Lower lobe of right lung (tissue), 2 donors: Measurements from ENCODE around the gene FABP2. TPM values are rescaled to one million over a fixed set of nuclear protein-coding genes. Genes with fewer than 3 reads are reported as not detected.
"Not testable (repeated sequence)": the region's sequence is repeated elsewhere in the genome, so short reads cannot be mapped to it uniquely, and the experiment has no call there.

Experiments
- ATAC-seq, 2 donors: fragments of 200-7000 bp; cut with Tn5 transposase; one replicate each; pipeline ENCODE4 v1.9.1; 2020 to 2022; ENCODE audit warnings: mild to moderate bottlenecking in 2 of 2, moderate library complexity in 2 of 2
- DNase-seq: peaks from one replicate; pipeline ENCODE4 v3.0.0-alpha.2; 2020
- H3K27ac ChIP-seq: fragments of 200-600 bp; one replicate; pipeline ENCODE4 v1.8.0; 2022
- H3K27me3 ChIP-seq: fragments of 200-600 bp; one replicate; pipeline ENCODE4 v1.8.0; 2022; ENCODE audit warnings: low read depth
- H3K36me3 ChIP-seq: fragments of 200-600 bp; one replicate; pipeline ENCODE4 v1.8.0; 2022; ENCODE audit warnings: mild to moderate bottlenecking
- H3K4me1 ChIP-seq: fragments of 200-600 bp; one replicate; pipeline ENCODE4 v1.8.0; 2022
- H3K4me3 ChIP-seq: fragments of 200-600 bp; one replicate; pipeline ENCODE4 v1.8.0; 2022; ENCODE audit warnings: mild to moderate bottlenecking
- H3K9me3 ChIP-seq: fragments of 200-600 bp; one replicate; pipeline ENCODE4 v1.8.0; 2022
- intact Hi-C: fragments of 100-400 bp; cut with DNase I; formaldehyde crosslinking; loops from one replicate; pipeline ENCODE4 v1.11.0; 2022
- total RNA-seq: library from RNA; stranded (reverse); fragmentation: NEBNext Ultra II Directional; extraction: Animal tissue kit (Norgen Biotek cat#: 25700); gene quantifications from one replicate; pipeline ENCODE4 v1.2.1, GENCODE V29; 2021
- TF ChIP-seq, protein P1 (sequence below): fragments of 200-600 bp; IDR thresholded peaks from one replicate; pipeline ENCODE4 v1.8.0; 2022; ENCODE audit warnings: antibody characterized with exemption, mild to moderate bottlenecking
- donor health status: DM: no; HTN: yes; CAD: no; lungs with severe emphysema.

Gene FABP2
- total RNA-seq, 1 donor from 2014 or later: not detected

DNA sequence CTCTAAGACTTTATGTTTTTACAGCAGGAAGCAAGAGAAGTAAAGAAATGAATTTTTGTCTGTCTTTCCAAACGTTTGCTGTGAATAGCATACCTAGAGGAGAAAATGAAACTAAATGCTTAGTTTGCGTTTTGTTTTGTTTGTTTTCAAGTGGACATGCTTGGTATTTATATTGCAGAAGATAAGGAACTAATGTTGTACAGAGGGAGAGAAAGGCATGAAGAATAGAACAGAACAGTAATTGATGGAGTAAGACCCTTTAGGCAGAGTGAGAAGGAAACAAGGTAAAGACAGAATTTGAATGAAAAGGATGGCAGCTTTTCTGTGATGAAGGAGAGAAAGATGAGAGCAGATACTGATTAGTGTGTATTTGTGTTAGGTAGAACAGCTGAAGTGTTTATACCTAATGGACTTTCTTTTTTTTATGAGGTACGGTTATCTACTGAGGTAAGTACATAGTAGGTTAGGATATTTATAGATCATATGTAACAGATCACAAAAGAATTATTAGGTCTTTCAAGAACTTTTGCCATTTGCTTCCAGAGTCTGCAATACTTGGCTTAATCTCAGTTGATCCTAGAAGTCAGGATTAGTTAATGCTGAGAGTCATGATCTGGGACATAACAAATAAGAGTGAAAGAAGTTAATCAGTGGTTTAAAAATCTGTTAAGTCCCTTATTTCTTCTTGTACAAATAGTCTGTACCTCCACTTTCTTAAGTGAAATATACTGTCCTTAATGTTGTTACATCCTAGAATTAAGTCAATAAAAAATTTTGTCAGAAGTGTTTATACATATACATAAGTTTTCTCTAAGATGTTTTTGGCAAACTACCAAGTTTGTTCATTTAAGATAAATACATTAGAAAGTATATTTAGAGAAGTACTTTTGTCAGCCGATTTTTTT lies 36.8 kb downstream of the FABP2 start:
- intact Hi-C loops: loop anchor here (5.0 kb wide), 2 partner anchors 243 to 308 kb away; no protein-coding TSS in a partner anchor
- DNase-seq (no peak), ATAC-seq (peak; percentile 49 to 60)
- Histone ChIP-seq H3K9me3 (no peaks in the 10 kb centered on the region), H3K27me3 (no peaks in the 10 kb centered on the region), H3K27ac (peak overlapping the region; percentile 3), H3K4me1 (peaks cover 23% of the 10 kb centered on the region), H3K4me3 (no peak overlapping the region), H3K36me3 (peaks cover 23% of the 10 kb centered on the region)
- TF ChIP-seq, protein P1, sequence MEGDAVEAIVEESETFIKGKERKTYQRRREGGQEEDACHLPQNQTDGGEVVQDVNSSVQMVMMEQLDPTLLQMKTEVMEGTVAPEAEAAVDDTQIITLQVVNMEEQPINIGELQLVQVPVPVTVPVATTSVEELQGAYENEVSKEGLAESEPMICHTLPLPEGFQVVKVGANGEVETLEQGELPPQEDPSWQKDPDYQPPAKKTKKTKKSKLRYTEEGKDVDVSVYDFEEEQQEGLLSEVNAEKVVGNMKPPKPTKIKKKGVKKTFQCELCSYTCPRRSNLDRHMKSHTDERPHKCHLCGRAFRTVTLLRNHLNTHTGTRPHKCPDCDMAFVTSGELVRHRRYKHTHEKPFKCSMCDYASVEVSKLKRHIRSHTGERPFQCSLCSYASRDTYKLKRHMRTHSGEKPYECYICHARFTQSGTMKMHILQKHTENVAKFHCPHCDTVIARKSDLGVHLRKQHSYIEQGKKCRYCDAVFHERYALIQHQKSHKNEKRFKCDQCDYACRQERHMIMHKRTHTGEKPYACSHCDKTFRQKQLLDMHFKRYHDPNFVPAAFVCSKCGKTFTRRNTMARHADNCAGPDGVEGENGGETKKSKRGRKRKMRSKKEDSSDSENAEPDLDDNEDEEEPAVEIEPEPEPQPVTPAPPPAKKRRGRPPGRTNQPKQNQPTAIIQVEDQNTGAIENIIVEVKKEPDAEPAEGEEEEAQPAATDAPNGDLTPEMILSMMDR: no peak

DNA sequence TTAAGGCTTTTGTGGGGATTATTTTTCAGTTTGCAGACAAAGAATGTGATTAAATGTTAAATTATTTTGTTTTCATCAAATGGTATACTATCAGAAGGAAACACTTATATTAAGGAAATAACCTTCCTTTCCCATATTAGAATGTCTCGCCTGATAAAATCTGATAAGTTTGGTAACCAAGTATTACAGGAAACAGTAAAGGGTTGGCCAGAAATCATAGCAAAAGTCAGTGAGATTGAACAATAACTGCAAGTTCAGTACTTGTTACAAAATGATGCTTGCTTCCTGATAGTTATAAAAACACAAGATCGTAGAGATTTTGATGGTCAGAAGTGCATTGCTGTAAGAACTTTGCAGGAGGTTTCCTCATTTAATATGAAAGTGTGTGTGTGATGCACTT lies 40.5 kb downstream of the FABP2 start:
- no peaks in the 10 kb centered on the region for H3K9me3 ChIP-seq
- H3K27me3 ChIP-seq: no peaks in the 10 kb centered on the region
- DNase-seq: no peak
- H3K4me1 ChIP-seq: peaks cover 23% of the 10 kb centered on the region
- TF ChIP-seq, protein P1: no peak
- intact Hi-C loops: no loop called here
- no peak overlapping the region for H3K27ac ChIP-seq
- H3K4me3 ChIP-seq: no peak overlapping the region
- no peak for ATAC-seq
- peaks cover 11% of the 10 kb centered on the region for H3K36me3 ChIP-seq

DNA sequence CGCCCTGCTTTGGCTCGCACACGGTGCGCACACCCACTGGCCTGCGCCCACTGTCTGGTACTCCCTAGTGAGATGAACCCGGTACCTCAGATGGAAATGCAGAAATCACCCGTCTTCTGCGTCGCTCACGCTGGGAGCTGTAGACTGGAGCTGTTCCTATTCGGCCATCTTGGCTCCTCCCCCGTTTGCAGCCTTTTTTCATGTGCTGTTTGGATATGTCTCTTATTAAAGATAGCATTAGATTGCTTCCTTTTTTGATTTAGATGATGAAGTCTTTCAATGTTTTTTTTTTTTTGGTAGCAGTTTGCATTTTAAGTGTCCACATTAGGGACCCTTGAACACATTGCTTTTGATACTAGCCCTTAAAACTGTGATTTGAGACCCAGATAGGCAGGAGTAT lies 42.0 kb downstream of the FABP2 start:
- intact Hi-C loops, DNase-seq, H3K4me3 ChIP-seq, H3K27me3 ChIP-seq, ATAC-seq, H3K27ac ChIP-seq, H3K9me3 ChIP-seq, H3K4me1 ChIP-seq: not testable (repeated sequence)
- peaks cover 11% of the 10 kb centered on the region for H3K36me3 ChIP-seq

DNA sequence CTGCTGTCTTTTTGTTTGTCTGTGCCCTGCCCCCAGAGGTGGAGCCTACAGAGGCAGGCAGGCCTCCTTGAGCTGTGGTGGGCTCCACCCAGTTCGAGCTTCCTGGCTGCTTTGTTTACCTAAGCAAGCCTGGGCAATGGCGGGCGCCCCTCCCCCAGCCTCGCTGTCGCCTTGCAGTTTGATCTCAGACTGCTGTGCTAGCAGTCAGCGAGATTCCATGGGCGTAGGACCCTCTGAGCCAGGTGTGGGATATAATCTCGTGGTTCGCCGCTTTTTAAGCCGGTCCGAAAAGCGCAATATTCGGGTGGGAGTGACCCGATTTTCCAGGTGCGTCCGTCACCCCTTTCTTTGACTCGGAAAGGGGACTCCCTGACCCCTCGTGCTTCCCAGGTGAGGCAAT lies 42.4 kb downstream of the FABP2 start:
- DNase-seq, H3K27me3 ChIP-seq, H3K4me3 ChIP-seq, H3K9me3 ChIP-seq, H3K27ac ChIP-seq, ATAC-seq, intact Hi-C loops, H3K4me1 ChIP-seq: not testable (repeated sequence)
- H3K36me3 ChIP-seq: peaks cover 11% of the 10 kb centered on the region

DNA sequence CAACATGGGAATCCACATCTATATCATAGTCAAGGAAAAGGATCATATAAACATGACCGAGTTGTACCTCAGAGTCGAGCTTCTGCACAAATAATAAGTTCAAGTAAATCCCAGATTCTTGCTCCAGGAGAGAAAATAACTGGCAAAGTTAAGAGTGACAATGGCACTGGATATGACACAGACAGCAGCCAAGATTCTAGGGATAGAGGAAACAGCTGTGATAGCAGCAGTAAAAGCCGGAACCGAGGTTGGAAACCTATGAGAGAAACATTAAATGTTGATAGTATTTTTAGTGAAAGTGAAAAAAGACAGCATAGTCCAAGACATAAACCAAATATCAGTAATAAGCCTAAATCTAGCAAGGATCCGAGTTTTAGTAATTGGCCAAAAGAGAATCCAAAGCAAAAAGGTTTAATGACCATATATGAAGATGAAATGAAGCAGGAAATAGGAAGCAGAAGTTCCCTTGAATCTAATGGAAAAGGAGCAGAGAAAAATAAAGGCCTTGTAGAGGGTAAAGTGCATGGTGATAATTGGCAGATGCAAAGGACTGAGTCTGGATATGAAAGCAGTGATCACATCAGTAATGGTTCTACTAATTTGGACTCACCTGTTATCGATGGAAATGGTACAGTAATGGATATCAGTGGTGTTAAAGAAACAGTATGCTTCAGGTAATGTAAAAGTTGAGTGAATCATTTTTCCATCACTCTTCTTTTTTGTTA lies 50.4 kb downstream of the FABP2 start:
- Histone ChIP-seq H3K9me3 (no peaks in the 10 kb centered on the region), H3K4me3 (no peak overlapping the region), H3K4me1 (no peaks in the 10 kb centered on the region), H3K36me3 (peaks cover 66% of the 10 kb centered on the region), H3K27me3 (no peaks in the 10 kb centered on the region), H3K27ac (no peak overlapping the region)
- TF ChIP-seq, protein P1: no peak
- intact Hi-C loops: no loop called here
- ATAC-seq (no peak), DNase-seq (no peak)

DNA sequence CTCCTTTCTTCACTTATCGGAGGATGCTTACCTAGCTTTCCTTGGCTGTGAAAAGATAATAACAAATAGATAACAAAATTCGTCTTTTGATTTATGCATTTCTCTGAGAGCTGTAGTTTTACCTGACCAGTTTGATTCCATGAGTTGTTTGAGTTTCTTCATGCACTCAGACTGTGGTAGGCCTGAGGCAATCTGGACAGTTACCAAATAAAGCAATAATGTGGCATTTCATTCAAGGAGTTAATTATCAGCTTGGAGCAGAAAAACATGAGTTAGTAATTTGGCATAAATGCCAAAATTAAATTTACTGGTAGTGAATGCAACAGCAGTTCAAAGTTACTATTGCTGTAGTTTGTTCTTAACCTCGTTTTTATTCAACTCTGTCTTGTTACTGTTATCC lies 53.5 kb downstream of the FABP2 start:
- no peaks in the 10 kb centered on the region for H3K27me3 ChIP-seq
- ATAC-seq: no peak
- DNase-seq: no peak
- TF ChIP-seq, protein P1: no peak
- H3K4me3 ChIP-seq: no peak overlapping the region
- H3K4me1 ChIP-seq: no peaks in the 10 kb centered on the region
- H3K36me3 ChIP-seq: peaks cover 80% of the 10 kb centered on the region
- no peak overlapping the region for H3K27ac ChIP-seq
- H3K9me3 ChIP-seq: no peaks in the 10 kb centered on the region
- intact Hi-C loops: no loop called here

Other genes starting within 250 kb of the FABP2 start
- not detected for gene MYOZ2, start 186.3 kb downstream of the FABP2 start, total RNA-seq
- gene USP53, start 109.4 kb downstream of the FABP2 start, total RNA-seq: 45.8 TPM